ENCODE results near the gene CENPX. TPM values are rescaled to one million over a fixed set of nuclear protein-coding genes. Genes with fewer than 3 reads are reported as not detected.
A peak's percentile ranks its signal among the peaks of the same experiment; 100 is the strongest.

The CENPX gene
- total RNA-seq, 2 experiments from 2014 or later = 57.3 to 73.0 TPM

GRCh38 chr17:82033359-82034085 is 10.8 kb upstream of the CENPX start:
- Mint-ChIP-seq H3K4me1 (peaks cover 30% of the 10 kb centered on the region), H3K36me3 (ENCODE audit: low read depth) (peaks cover 13% of the 10 kb centered on the region), H3K27me3 (no peaks in the 10 kb centered on the region), H3K4me3 (peak overlapping the region; percentile 45), H3K27ac (no peak overlapping the region), H3K9me3 (no peaks in the 10 kb centered on the region)
- CTCF ChIA-PET = no interaction called here
- POLR2A ChIA-PET = no interaction called here
- no peak for DNase-seq

- H3K4me3 Mint-ChIP-seq = peak overlapping the region; percentile 45
- peaks cover 29% of the 10 kb centered on the region for H3K4me1 Mint-ChIP-seq
- H3K27ac Mint-ChIP-seq = no peak overlapping the region
- DNase-seq = peak; percentile 51
- POLR2A ChIA-PET = no interaction called here
- no peaks in the 10 kb centered on the region for H3K9me3 Mint-ChIP-seq
- CTCF ChIA-PET = interaction anchor here (1.3 kb wide), 1 partner anchor 9 kb away, joined by 3 read pairs; the partner anchor contains the start of genes CENPX and LRRC45
- H3K36me3 Mint-ChIP-seq (ENCODE audit: low read depth) = peaks cover 17% of the 10 kb centered on the region
- H3K27me3 Mint-ChIP-seq = no peaks in the 10 kb centered on the region
Measured at GRCh38 chr17:82031885-82032627, 9.4 kb upstream of the CENPX start.

GRCh38 chr17:82031303-82031884 is 8.7 kb upstream of the CENPX start, which contains the start of gene RAC3:
RAC3 (plus strand) TSS chr17:82031678; CDS start chr17:82031762, 84 bp downstream.
- DNase-seq = no peak
- Mint-ChIP-seq H3K4me3 (peak within 1 kb of the TSS; percentile 74), H3K36me3 (ENCODE audit: low read depth) (peaks cover 17% of the 10 kb centered on the region), H3K9me3 (no peaks in the 10 kb centered on the region), H3K27me3 (no peaks in the 10 kb centered on the region), H3K27ac (peak within 1 kb of the TSS; percentile 76), H3K4me1 (peaks cover 30% of the 10 kb centered on the region)
- CTCF ChIA-PET = interaction anchor here (0.6 to 3.0 kb wide), 9 partner anchors 9 to 462 kb away, joined by 3 to 21 read pairs (median 4); partner anchors contain the start of genes CENPX and LRRC45
- POLR2A ChIA-PET = interaction anchor here (0.8 kb wide), 1 partner anchor 74 kb away, joined by 3 read pairs; no protein-coding TSS in a partner anchor

GRCh38 chr17:82030470-82031302 is 8.0 kb upstream of the CENPX start:
- POLR2A ChIA-PET = interaction anchor here (0.6 to 0.8 kb wide), 2 partner anchors 13 to 74 kb away, joined by 3 read pairs; no protein-coding TSS in a partner anchor
- Mint-ChIP-seq H3K9me3 (no peaks in the 10 kb centered on the region), H3K36me3 (ENCODE audit: low read depth) (peaks cover 22% of the 10 kb centered on the region), H3K4me1 (peaks cover 32% of the 10 kb centered on the region), H3K4me3 (peak overlapping the region; percentile 74), H3K27me3 (no peaks in the 10 kb centered on the region), H3K27ac (peak overlapping the region; percentile 76)
- CTCF ChIA-PET = interaction anchor here (0.5 to 3.0 kb wide), 64 partner anchors 8 to 795 kb away, joined by 3 to 40 read pairs (median 4); partner anchors contain the start of genes ASPSCR1, CD7, CENPX and FASN
- peak; percentile 86 for DNase-seq

GRCh38 chr17:82029990-82030469 is 7.4 kb upstream of the CENPX start:
- H3K27me3 Mint-ChIP-seq = no peaks in the 10 kb centered on the region
- ChIA-PET CTCF (interaction anchor here (0.7 to 3.0 kb wide), 50 partner anchors 8 to 588 kb away, joined by 3 to 40 read pairs (median 4); partner anchors contain the start of genes ASPSCR1, CD7, CENPX and DCXR), POLR2A (no interaction called here)
- no peak overlapping the region for H3K27ac Mint-ChIP-seq
- peaks cover 19% of the 10 kb centered on the region for H3K36me3 Mint-ChIP-seq (ENCODE audit: low read depth)
- H3K9me3 Mint-ChIP-seq = no peaks in the 10 kb centered on the region
- H3K4me1 Mint-ChIP-seq = peaks cover 28% of the 10 kb centered on the region
- DNase-seq = no peak
- H3K4me3 Mint-ChIP-seq = no peak overlapping the region

GRCh38 chr17:82029391-82029790 is 6.7 kb upstream of the CENPX start:
- ChIA-PET CTCF (interaction anchor here (0.8 to 3.0 kb wide), 16 partner anchors 9 to 209 kb away, joined by 3 to 40 read pairs (median 6); partner anchors contain the start of genes ASPSCR1, CENPX and DCXR), POLR2A (no interaction called here)
- Mint-ChIP-seq H3K9me3 (no peaks in the 10 kb centered on the region), H3K27ac (peak overlapping the region; percentile 50), H3K4me3 (peak overlapping the region; percentile 32), H3K4me1 (peaks cover 26% of the 10 kb centered on the region), H3K36me3 (ENCODE audit: low read depth) (peaks cover 17% of the 10 kb centered on the region), H3K27me3 (no peaks in the 10 kb centered on the region)
- no peak for DNase-seq

- no peak overlapping the region for H3K27ac Mint-ChIP-seq
- H3K4me1 Mint-ChIP-seq = peaks cover 30% of the 10 kb centered on the region
- H3K27me3 Mint-ChIP-seq = no peaks in the 10 kb centered on the region
- ChIA-PET CTCF (interaction anchor here (1.3 to 3.0 kb wide), 8 partner anchors 9 to 130 kb away, joined by 3 to 40 read pairs (median 10); partner anchors contain the start of genes CENPX and DCXR), POLR2A (no interaction called here)
- no peak for DNase-seq
- peaks cover 17% of the 10 kb centered on the region for H3K36me3 Mint-ChIP-seq (ENCODE audit: low read depth)
- no peaks in the 10 kb centered on the region for H3K9me3 Mint-ChIP-seq
- H3K4me3 Mint-ChIP-seq = no peak overlapping the region
Measured at GRCh38 chr17:82028966-82029365, 6.3 kb upstream of the CENPX start.

- peaks cover 33% of the 10 kb centered on the region for H3K4me1 Mint-ChIP-seq
- DNase-seq = no peak
- H3K36me3 Mint-ChIP-seq (ENCODE audit: low read depth) = peaks cover 17% of the 10 kb centered on the region
- H3K27ac Mint-ChIP-seq = no peak overlapping the region
- ChIA-PET POLR2A (no interaction called here), CTCF (interaction anchor here (1.2 to 3.0 kb wide), 3 partner anchors 8 to 69 kb away, joined by 5 to 40 read pairs (median 14); partner anchors contain the start of genes CENPX and DCXR)
- no peaks in the 10 kb centered on the region for H3K9me3 Mint-ChIP-seq
- no peaks in the 10 kb centered on the region for H3K27me3 Mint-ChIP-seq
- H3K4me3 Mint-ChIP-seq = no peak overlapping the region
Measured at GRCh38 chr17:82028246-82028645, 5.6 kb upstream of the CENPX start.

GRCh38 chr17:82025401-82026107 is 2.9 kb upstream of the CENPX start:
- no peaks in the 10 kb centered on the region for H3K27me3 Mint-ChIP-seq
- ChIA-PET POLR2A (interaction anchor here (0.6 to 0.9 kb wide), 2 partner anchors 12 to 72 kb away, joined by 3 read pairs; partner anchors contain the start of gene DCXR), CTCF (interaction anchor here (0.7 to 3.1 kb wide), 3 partner anchors 10 to 66 kb away, joined by 3 to 12 read pairs (median 3); no protein-coding TSS in a partner anchor)
- no peak overlapping the region for H3K27ac Mint-ChIP-seq
- no peak for DNase-seq
- H3K4me3 Mint-ChIP-seq = peak overlapping the region; percentile 13
- peaks cover 42% of the 10 kb centered on the region for H3K4me1 Mint-ChIP-seq
- no peaks in the 10 kb centered on the region for H3K9me3 Mint-ChIP-seq
- peaks cover 17% of the 10 kb centered on the region for H3K36me3 Mint-ChIP-seq (ENCODE audit: low read depth)

- DNase-seq = no peak
- Mint-ChIP-seq H3K27me3 (no peaks in the 10 kb centered on the region), H3K4me1 (peaks cover 45% of the 10 kb centered on the region), H3K9me3 (no peaks in the 10 kb centered on the region), H3K27ac (no peak overlapping the region), H3K4me3 (no peak overlapping the region), H3K36me3 (ENCODE audit: low read depth) (peaks cover 17% of the 10 kb centered on the region)
- POLR2A ChIA-PET = no interaction called here
- CTCF ChIA-PET = interaction anchor here (3.1 to 6.7 kb wide), 2 partner anchors 12 to 65 kb away, joined by 12 to 49 read pairs; partner anchors contain the start of gene DCXR
Measured at GRCh38 chr17:82024859-82025258, 2.2 kb upstream of the CENPX start.
